ENCODE data around the gene PIM1.
"Not testable (repeated sequence)": the region's sequence is repeated elsewhere in the genome, so short reads cannot be mapped to it uniquely, and the experiment has no call there.

Gene PIM1

DNA sequence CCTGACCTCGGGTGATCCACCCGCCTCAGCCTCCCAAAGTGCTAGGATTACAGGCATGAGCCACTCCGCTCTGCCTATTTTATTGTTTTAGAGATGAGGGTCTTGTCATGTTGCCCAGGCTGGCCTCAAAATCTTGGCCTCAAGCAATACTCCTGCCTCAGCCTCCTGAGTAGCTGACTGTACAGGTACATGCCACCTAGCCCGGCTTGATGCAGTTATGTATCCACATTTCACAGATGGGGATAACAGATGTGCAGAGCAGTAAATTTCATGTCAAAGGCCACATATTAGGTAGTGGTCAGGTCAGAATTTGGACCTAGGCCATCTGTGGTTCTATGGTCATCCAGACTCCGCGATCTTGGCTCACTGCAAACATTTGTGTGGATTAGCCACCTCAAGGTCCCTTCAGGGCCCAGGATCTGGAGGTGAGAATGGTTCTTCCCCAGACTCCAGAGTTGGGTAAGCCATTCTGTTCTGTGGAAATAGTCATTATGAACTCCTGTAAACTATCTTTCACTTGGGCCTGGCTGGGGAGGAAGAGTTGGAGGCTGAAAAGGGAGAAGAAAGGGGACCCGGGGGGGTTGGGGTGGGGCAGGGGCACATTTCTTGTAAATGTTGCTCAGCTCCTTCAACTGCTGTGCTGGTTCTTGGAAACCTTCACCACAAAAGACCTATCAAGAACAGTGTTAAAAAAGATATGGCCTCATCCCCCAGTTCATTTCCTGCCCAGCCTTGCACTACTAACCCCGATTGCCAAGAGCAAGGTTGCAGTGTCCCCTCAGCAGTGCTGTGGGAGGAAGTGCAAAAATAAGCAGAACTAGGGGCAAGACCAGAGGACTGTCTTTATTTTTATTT, 13.0 kb downstream of the PIM1 start:
- H3K4me3 ChIP-seq (ENCODE audit: low read depth, low read length): no peak overlapping the region
- no peak for TF ChIP-seq CTCF (IDR thresholded peaks at IDR 0.05; ENCODE audit: insufficient read depth, low read length, missing control alignments)
- ChIA-PET POLR2A (no interaction called here), CTCF (interaction anchor here (1.0 to 16.6 kb wide), 7 partner anchors 11 to 424 kb away, joined by 3 to 522 read pairs (median 26); partner anchors contain the start of gene PIM1)
- DNase-seq (ENCODE audit: low read depth, low spot score): no peak

- H3K4me3 ChIP-seq (ENCODE audit: low read depth, low read length); DNase-seq (ENCODE audit: low read depth, low spot score); POLR2A ChIA-PET: not testable (repeated sequence)
- CTCF ChIA-PET: interaction anchor here (1.0 to 5.7 kb wide), 8 partner anchors 9 to 168 kb away, joined by 3 to 85 read pairs (median 6); no protein-coding TSS in a partner anchor
Observed at GRCh38 chr6:37185949-37186720, 16.2 kb downstream of the PIM1 start.

GRCh38 chr6:37187321-37188022, 17.5 kb downstream of the PIM1 start:
- CTCF ChIA-PET: interaction anchor here (1.0 to 5.7 kb wide), 9 partner anchors 9 to 169 kb away, joined by 3 to 85 read pairs (median 5); no protein-coding TSS in a partner anchor
- TF ChIP-seq CTCF (IDR thresholded peaks at IDR 0.05; ENCODE audit: insufficient read depth, low read length, missing control alignments): no peak
- POLR2A ChIA-PET: interaction anchor here (0.6 kb wide), 2 partner anchors 11 to 43 kb away, joined by 3 read pairs; no protein-coding TSS in a partner anchor
- H3K4me3 ChIP-seq (ENCODE audit: low read depth, low read length): no peak overlapping the region
- DNase-seq (ENCODE audit: low read depth, low spot score): no peak

DNA sequence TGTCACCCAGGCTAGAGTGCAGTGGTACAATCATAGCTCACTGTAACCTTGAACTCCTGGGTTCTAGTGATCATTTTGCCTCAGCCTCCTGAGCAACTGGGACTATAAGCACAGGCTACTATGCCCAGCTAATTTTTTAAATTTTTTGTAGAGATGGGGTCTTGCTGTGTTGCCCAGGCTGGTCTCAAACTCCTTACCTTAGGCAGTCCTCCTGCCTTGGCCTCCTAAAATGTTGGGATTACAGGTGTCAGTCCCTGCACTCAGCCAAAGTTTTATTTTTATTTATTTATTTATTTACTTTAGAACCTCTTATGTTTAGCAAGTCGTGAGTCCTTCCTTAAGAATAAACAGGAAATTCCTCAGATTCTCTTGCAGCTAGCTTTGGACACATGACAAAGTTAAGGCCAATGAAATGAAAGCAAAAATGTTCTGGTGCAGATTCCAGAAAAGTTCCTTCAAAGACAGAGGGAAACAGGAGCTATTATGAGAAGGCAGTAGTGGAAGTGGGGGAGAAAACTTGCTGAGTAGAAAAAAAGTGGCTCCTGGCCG, 19.1 kb downstream of the PIM1 start:
- no peak for TF ChIP-seq CTCF (IDR thresholded peaks at IDR 0.05; ENCODE audit: insufficient read depth, low read length, missing control alignments)
- no peak overlapping the region for H3K4me3 ChIP-seq (ENCODE audit: low read depth, low read length)
- ChIA-PET POLR2A (no interaction called here), CTCF (interaction anchor here (1.0 to 5.7 kb wide), 10 partner anchors 12 to 170 kb away, joined by 3 to 85 read pairs (median 10); no protein-coding TSS in a partner anchor)
- no peak for DNase-seq (ENCODE audit: low read depth, low spot score)

DNA sequence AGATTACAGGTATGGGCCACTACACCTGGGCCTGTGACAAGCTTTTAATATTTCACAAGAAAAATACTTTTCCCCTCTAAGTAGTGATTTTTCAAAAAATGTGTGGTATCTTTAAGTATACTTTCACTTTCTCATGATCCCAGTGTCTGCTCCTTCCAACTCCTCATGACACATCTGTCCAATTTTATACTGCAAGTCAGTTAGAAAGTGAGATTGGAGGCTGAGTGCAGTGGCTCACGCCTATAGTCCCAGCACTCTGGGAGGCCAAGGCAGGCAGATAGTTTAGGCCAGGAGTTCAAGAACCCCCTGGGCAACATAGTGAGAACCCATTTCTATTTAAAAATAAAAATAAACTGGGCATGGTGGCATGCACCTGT, 20.2 kb downstream of the PIM1 start:
- ChIA-PET CTCF (interaction anchor here (1.0 to 5.7 kb wide), 11 partner anchors 10 to 172 kb away, joined by 3 to 85 read pairs (median 4); no protein-coding TSS in a partner anchor), POLR2A (no interaction called here)
- no peak for TF ChIP-seq CTCF (IDR thresholded peaks at IDR 0.05; ENCODE audit: insufficient read depth, low read length, missing control alignments)
- DNase-seq (ENCODE audit: low read depth, low spot score): no peak
- H3K4me3 ChIP-seq (ENCODE audit: low read depth, low read length): no peak overlapping the region

DNA sequence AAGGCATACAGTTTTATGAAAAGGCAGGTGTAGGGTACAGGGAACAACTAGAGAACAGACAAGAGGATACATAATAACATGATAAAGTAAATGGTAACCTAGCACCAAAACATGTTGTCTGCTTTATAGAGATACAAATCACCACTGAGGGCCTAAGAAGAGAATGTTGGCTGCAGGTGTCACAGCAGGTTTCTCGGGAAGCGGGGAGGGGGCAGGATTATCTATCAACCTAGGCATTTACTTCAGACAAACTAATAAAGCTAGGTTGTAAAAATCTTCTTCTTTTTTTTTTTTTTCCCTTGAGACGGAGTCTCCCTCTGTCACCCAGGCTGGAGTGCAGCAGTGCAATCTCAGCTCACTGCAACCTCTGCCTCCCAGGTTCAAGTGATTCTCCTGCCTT, 22.7 kb downstream of the PIM1 start:
- DNase-seq (ENCODE audit: low read depth, low spot score): no peak
- POLR2A ChIA-PET: no interaction called here
- no peak overlapping the region for H3K4me3 ChIP-seq (ENCODE audit: low read depth, low read length)
- CTCF ChIA-PET: interaction anchor here (1.2 to 32.2 kb wide), 3 partner anchors 9 to 170 kb away, joined by 3 to 1706 read pairs (median 3); no protein-coding TSS in a partner anchor
- TF ChIP-seq CTCF (IDR thresholded peaks at IDR 0.05; ENCODE audit: insufficient read depth, low read length, missing control alignments): no peak

- POLR2A ChIA-PET: not testable (repeated sequence)
Observed at GRCh38 chr6:37194886-37195285, 24.9 kb downstream of the PIM1 start.

GRCh38 chr6:37196451-37196850, 26.5 kb downstream of the PIM1 start:
- CTCF ChIA-PET: interaction anchor here (1.5 to 32.2 kb wide), 3 partner anchors 9 to 174 kb away, joined by 5 to 1706 read pairs (median 76); no protein-coding TSS in a partner anchor
- H3K4me3 ChIP-seq (ENCODE audit: low read depth, low read length); DNase-seq (ENCODE audit: low read depth, low spot score); POLR2A ChIA-PET: not testable (repeated sequence)

More at GRCh38 chr6:37194886-37195285, 24.9 kb downstream of the PIM1 start:
- H3K4me3 ChIP-seq (ENCODE audit: low read depth, low read length); DNase-seq (ENCODE audit: low read depth, low spot score): not testable (repeated sequence)
- CTCF ChIA-PET: interaction anchor here (0.8 to 32.2 kb wide), 7 partner anchors 16 to 172 kb away, joined by 3 to 1706 read pairs (median 4); no protein-coding TSS in a partner anchor

Measured in AG04449 (cell line).